ENCODE measurements around the gene MTURN.

The MTURN gene

GRCh38 chr7:30162133-30162532 is 27.3 kb downstream of the MTURN start:
- DNase-seq (ENCODE audit: low read depth, low spot score): no peak

DNA sequence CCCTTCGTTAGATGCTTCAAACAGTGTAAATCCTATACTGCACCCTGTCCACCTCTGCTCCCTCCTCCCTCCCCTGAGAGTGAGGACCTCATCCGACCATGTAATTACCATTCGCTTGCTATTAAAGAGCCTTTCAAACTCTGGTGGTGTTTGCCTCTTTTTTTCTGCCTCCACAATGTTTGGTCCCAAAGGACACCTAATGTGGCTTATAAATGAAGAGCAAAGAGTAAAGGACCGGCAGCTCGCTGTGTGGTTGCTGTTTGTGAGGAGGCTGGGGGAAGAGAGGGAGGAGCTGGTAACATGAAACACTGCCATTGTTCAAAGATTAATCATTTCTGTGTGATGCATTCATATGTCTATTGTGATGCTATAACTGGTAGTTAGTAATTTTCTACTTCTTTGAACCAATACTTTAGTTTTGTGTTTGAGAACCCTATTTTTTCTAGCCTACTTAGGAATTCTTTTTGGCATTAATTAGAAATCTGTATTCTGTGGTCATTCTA is 27.9 kb downstream of the MTURN start:
- no peak for DNase-seq (ENCODE audit: low read depth, low spot score)

GRCh38 chr7:30163231-30163894 is 28.6 kb downstream of the MTURN start:
- DNase-seq (ENCODE audit: low read depth, low spot score): no peak

- DNase-seq (ENCODE audit: low read depth, low spot score): no peak
Measured at GRCh38 chr7:30164567-30164966, 29.8 kb downstream of the MTURN start.

DNA sequence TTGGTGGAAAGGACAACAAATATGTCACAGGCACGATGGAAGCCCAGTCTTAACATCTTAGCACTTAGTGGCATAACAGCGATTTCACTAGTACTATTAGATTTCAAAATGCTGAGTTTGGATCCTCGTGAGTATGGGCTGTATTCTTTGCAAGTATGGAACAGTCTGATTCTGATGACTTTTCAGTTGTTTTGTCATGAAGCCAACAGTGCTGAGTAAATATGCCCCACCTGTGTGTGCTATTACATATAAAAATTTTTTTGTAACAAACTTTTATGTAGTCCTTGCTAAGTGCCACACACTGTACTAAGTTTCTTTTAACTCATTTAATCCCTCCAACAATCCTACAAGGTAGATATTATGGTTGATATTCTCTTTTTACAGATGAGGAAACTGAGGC is 30.8 kb downstream of the MTURN start:
- no peak for DNase-seq (ENCODE audit: low read depth, low spot score)

DNA sequence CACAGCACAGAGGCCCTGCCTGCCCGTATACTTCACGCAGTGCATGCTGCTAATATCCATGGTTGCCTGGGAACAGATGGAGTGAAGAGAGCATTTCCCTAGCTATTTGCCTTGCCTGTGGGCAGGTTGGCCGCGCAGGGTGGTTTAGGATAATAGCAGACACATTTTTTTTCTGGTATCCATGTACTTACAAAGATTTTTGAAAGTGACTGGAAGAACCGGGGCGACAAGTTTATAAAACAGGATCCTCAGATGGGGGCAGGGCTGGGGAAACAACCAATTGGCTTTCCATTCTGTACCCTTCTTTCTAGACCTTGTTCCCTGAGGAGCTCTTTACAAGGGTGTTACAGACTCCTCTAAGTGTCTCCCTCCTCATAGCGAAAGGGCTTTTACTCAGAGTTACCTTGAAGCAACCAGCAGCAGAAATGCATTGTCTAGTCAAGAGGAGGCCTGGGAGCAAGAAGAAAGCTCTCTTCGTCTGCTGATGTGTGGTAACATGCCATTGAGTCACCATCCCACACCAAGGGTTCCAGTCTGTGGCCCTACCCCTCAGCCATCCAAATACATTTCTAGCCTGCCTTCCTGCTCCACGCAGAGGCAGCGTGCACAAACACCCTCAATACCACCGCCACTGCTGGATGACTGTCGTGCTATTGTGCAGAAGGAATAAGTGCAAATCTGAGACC is 31.5 kb downstream of the MTURN start:
- no peak for DNase-seq (ENCODE audit: low read depth, low spot score)

DNA sequence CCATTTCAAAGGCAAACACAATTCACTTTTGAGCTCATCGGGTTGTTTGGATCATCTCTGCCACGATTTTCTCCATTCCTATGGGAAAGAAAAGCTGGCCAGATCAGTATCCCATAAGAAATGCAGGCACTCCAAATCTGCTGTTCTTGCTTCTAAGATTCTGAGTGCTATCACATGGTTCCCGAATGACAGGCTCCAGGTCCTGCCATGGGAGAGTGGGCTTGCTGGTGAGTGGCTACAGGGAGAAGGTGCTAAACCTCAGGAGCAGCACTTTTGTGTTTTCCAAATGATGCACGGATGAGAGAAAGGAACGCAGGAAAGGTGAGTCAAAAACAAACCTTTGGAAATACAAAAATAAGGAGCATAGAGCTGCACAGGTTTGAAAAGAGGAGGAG is 32.1 kb downstream of the MTURN start:
- no peak for DNase-seq (ENCODE audit: low read depth, low spot score)

- no peak for DNase-seq (ENCODE audit: low read depth, low spot score)
Measured at GRCh38 chr7:30167901-30168300, 33.1 kb downstream of the MTURN start.

GRCh38 chr7:30168835-30169573 is 34.2 kb downstream of the MTURN start:
- DNase-seq (ENCODE audit: low read depth, low spot score): peak; percentile 74

- DNase-seq (ENCODE audit: low read depth, low spot score): no peak
Measured at GRCh38 chr7:30169579-30169978, 34.8 kb downstream of the MTURN start.

GRCh38 chr7:30170476-30171205 is 35.9 kb downstream of the MTURN start:
- DNase-seq (ENCODE audit: low read depth, low spot score): no peak

GRCh38 chr7:30171766-30172447 is 37.1 kb downstream of the MTURN start:
- no peak for DNase-seq (ENCODE audit: low read depth, low spot score)

- no peak for DNase-seq (ENCODE audit: low read depth, low spot score)
Measured at GRCh38 chr7:30172451-30172850, 37.7 kb downstream of the MTURN start.

- DNase-seq (ENCODE audit: low read depth, low spot score): no peak
Measured at GRCh38 chr7:30173058-30173897, 38.5 kb downstream of the MTURN start.

DNA sequence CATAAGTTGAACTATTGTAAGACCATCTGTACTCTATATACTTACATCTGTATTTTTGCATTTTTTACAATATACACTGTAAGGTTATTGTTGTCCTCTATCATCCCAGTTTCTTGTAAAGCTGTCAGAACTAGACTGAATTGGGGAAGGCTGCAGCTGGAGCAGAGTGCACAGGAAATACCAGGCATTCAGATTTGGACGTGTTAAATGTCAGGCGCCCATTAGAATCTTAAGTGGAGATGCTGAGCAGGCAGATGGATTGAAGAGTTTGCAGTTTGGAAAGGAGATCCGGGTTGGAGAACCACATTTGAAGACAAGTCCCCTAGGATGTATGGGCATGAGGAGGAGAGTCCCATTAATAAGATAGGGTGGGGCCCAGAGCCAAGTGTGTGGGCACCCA is 40.4 kb downstream of the MTURN start:
- DNase-seq (ENCODE audit: low read depth, low spot score): no peak

- no peak for DNase-seq (ENCODE audit: low read depth, low spot score)
Measured at GRCh38 chr7:30175636-30176147, 40.9 kb downstream of the MTURN start.

DNA sequence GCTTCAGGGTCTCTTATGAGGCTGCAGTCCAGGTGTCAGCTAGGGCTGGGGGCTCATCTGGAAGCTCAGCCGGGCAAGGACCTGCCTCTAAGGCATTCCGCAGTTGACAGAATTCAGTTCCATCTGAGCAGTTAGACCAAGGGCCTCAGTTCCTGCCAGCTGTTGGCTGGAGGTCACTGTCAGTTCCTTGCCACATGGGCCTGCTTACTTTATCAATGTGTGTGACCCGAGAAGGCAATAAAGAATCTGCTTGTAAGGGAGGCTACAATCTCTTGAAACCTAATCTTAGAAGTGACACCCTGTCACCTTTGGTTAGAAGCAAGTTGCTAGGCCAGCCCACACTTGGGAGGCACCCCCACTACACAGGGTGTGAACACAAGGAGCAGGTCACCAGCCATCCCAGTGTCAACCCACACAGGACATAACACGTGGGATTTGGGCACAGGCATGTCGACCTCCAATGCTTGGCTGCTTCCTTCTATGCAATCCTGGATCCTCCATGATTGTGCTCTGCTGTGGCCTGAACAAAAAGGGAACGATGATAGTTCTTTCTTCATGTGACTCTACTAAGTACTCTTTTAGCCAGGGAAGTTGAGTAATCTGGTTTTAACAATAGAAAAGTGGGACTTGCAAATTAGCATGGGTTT is 41.8 kb downstream of the MTURN start:
- DNase-seq (ENCODE audit: low read depth, low spot score): no peak

DNA sequence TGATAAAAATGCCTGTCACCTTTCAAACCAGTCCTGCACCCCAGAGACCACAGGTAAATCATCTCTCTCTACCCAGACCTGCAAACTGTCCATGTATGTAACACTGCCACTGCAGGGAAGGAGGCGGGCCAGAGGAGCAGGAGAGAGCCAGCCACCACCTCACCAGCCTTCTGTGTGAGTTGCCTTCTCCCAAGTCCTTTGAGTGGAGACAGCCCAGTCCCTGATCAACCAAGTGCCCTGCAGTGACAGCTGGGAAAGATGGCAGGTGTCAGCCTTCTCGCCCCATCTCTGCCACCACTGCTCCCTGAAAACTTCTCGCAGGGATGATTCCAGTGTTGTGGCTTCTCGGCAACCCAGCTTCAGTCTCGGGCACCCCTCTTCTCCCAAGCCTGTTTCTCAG is 42.4 kb downstream of the MTURN start:
- DNase-seq (ENCODE audit: low read depth, low spot score): no peak

- DNase-seq (ENCODE audit: low read depth, low spot score): no peak
Measured at GRCh38 chr7:30177965-30178364, 43.2 kb downstream of the MTURN start.

Measured in iPS DF 19.7 (cell line).